Measurements from ENCODE around the gene DUSP12.

DNA sequence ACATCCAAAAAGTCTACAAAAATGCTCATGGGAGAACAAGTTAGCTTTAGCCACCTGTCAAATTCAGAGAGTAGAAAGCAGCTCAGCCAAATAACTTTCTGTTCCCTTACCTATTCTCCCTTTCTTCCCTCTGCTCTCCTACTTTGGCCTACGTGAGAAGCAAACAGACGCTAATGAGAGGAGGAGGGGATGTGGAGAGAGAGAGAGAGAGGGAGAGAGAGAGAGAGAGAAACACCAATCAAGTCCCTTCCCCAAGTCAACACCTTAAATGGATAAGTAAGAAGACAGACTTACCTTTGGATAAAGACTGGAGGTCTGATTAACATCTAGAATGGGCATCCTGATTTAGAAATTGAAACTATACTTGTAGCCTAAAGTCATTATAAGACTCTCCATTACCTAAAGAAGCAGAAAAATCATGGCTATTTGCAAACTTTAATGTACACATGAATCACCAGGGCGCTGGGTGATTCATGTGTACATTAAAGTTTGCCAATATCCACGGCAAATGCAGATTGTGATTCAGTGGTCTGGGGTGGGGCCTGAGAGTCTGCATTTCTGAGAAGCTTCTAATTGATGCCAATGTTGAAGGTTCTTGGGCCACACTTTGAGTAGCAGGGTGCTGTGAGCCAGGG, 13.1 kb upstream of the DUSP12 start:
- TF ChIP-seq, protein P1, sequence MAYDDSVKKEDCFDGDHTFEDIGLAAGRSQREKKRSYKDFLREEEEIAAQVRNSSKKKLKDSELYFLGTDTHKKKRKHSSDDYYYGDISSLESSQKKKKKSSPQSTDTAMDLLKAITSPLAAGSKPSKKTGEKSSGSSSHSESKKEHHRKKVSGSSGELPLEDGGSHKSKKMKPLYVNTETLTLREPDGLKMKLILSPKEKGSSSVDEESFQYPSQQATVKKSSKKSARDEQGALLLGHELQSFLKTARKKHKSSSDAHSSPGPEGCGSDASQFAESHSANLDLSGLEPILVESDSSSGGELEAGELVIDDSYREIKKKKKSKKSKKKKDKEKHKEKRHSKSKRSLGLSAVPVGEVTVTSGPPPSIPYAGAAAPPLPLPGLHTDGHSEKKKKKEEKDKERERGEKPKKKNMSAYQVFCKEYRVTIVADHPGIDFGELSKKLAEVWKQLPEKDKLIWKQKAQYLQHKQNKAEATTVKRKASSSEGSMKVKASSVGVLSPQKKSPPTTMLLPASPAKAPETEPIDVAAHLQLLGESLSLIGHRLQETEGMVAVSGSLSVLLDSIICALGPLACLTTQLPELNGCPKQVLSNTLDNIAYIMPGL (CRISPR knock-in tag; IDR thresholded peaks at IDR 0.05; ENCODE audit: borderline replicate concordance) = no peak
- TF ChIP-seq JUN (IDR thresholded peaks at IDR 0.05) = no peak
- TF ChIP-seq HOXB5 (CRISPR knock-in tag; IDR thresholded peaks at IDR 0.05) = no peak
- TF ChIP-seq, protein P2, sequence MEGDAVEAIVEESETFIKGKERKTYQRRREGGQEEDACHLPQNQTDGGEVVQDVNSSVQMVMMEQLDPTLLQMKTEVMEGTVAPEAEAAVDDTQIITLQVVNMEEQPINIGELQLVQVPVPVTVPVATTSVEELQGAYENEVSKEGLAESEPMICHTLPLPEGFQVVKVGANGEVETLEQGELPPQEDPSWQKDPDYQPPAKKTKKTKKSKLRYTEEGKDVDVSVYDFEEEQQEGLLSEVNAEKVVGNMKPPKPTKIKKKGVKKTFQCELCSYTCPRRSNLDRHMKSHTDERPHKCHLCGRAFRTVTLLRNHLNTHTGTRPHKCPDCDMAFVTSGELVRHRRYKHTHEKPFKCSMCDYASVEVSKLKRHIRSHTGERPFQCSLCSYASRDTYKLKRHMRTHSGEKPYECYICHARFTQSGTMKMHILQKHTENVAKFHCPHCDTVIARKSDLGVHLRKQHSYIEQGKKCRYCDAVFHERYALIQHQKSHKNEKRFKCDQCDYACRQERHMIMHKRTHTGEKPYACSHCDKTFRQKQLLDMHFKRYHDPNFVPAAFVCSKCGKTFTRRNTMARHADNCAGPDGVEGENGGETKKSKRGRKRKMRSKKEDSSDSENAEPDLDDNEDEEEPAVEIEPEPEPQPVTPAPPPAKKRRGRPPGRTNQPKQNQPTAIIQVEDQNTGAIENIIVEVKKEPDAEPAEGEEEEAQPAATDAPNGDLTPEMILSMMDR (IDR thresholded peaks at IDR 0.05) = no peak
- TF ChIP-seq MAX (IDR thresholded peaks at IDR 0.05) = no peak; the same call in 1 of the 2 replicates
- no peak for TF ChIP-seq HDAC2 (IDR thresholded peaks at IDR 0.05)
- TF ChIP-seq POLR2A (IDR thresholded peaks at IDR 0.05; ENCODE audit: low read length) = no peak
- TF ChIP-seq MAZ (IDR thresholded peaks at IDR 0.05; ENCODE audit: borderline replicate concordance, low read depth, low read length) = no peak
- TF ChIP-seq ZSCAN20 (CRISPR knock-in tag; IDR thresholded peaks at IDR 0.05) = no peak
- peak; percentile 56 for TF ChIP-seq JUNB (IDR thresholded peaks at IDR 0.05)
- TF ChIP-seq KDM5A (IDR thresholded peaks at IDR 0.05) = no peak
